Heart left ventricle (tissue), 16 donors: ENCODE results near the gene SLC22A15. TPM values are rescaled to one million over a fixed set of nuclear protein-coding genes. Genes with fewer than 3 reads are reported as not detected.

Experiments
- ATAC-seq, 4 donors: fragments of 200-7000 bp; cut with Tn5 transposase; one replicate each; pipeline ENCODE4 v1.9.1; 2020 to 2022; ENCODE audit warnings: moderate library complexity in 4 of 4, mild to moderate bottlenecking in 3 of 4, moderate number of reproducible peaks in 1 of 4
- DNase-seq, 5 donors: peaks; one replicate each; pipeline ENCODE4 v3.0.0-alpha.2; 2020
- H3K27ac ChIP-seq, 12 donors: fragments of 200-600 bp; sonication (generic) in 4 of 12; one replicate each; pipeline versions ENCODE4 v1.5.0 to v1.8.0; 2016 to 2022; ENCODE audit warnings: mild to moderate bottlenecking in 2 of 12
- H3K27me3 ChIP-seq, 9 donors: fragments of 200-600 bp; sonication (generic) in 2 of 9; one replicate each; pipeline versions ENCODE4 v1.5.1 to v1.8.0; 2016 to 2022; ENCODE audit warnings: mild to moderate bottlenecking in 3 of 9
- H3K36me3 ChIP-seq, 9 donors: fragments of 200-600 bp; sonication (generic) in 2 of 9; one replicate each; pipeline versions ENCODE4 v1.5.0 to v1.8.0; 2018 to 2022; ENCODE audit warnings: mild to moderate bottlenecking in 2 of 9
- H3K4me1 ChIP-seq, 12 donors: fragments of 200-600 bp; sonication (generic) in 4 of 12; one replicate each; pipeline versions ENCODE4 v1.5.0 to v1.8.0; 2016 to 2022; ENCODE audit warnings: mild to moderate bottlenecking in 3 of 12
- H3K4me3 ChIP-seq, 12 donors: fragments of 200-600 bp; sonication (generic) in 4 of 12; one replicate each; pipeline versions ENCODE4 v1.5.0 to v1.8.0; 2017 to 2022; ENCODE audit warnings: mild to moderate bottlenecking in 9 of 12, moderate library complexity in 4 of 12
- H3K9me3 ChIP-seq, 12 donors: fragments of 200-600 bp; sonication (generic) in 4 of 12; one replicate each; pipeline versions ENCODE4 v1.5.0 to v1.8.0; 2016 to 2022; ENCODE audit warnings: mild to moderate bottlenecking in 1 of 12
- POLR2A ChIP-seq, 2 donors: fragments of 450-650 bp; IDR thresholded peaks; one replicate each; pipeline ENCODE4 v1.6.1; 2017; ENCODE audit warnings: antibody characterized with exemption in 2 of 2, mild to moderate bottlenecking in 2 of 2, moderate library complexity in 2 of 2
- WGBS, 4 donors: extraction: QIAGEN DNeasy Blood & Tissue Kit in 2 of 4; methylation state at CpG; one replicate each; pipeline versions ENCODE4 v1.1.5 to v1.1.7; 2013 to 2018; 5-methylcytosine and 5-hydroxymethylcytosine counted together
- intact Hi-C, 10 donors: fragments of 100-400 bp; cut with DNase I; formaldehyde crosslinking; loops; one replicate each; pipeline versions ENCODE4 v1.11.1 to v1.14.2; 2022
- polyA plus RNA-seq, 2 donors: library from polyadenylated mRNA; stranded (reverse); fragments of 200-250 nt; gene quantifications; one replicate each; pipeline ENCODE4 v1.2.3, GENCODE V29; 2013
- total RNA-seq, 9 donors: library from RNA; depleted of rRNA in 2 of 9; stranded (reverse); fragments of >200 nt in 2 of 9; fragmentation: NEBNext Ultra II Directional in 3 of 9; extraction: Animal tissue kit (Norgen Biotek cat#: 25700) in 3 of 9; gene quantifications; one replicate each; pipeline versions ENCODE4 v1.1.0 to v1.2.4, GENCODE V29; 2016 to 2023
- TF ChIP-seq, protein P1 (sequence below), 12 donors: fragments of 200-600 bp; sonication (generic) in 4 of 12; IDR thresholded peaks; one replicate each; pipeline versions ENCODE4 v1.5.0 to v1.8.0; 2018 to 2022; ENCODE audit warnings: antibody characterized with exemption in 12 of 12, mild to moderate bottlenecking in 5 of 12
- donor health status: ischemic (EF 13 %, LVEDD 7.1; RV severe dilation, severe dysfunction).
- donor health status: healthy with polysubstance abuse.
- donor health status: DM: no; HTN: yes; CAD: no.
- donor health status: DM: no; HTN: no; CAD: no.
- donor health status: ischemic (EF 25% LVEDD 6.9; RV normal size, moderate dysfunction).
- donor health status: ischemic (EF 25% LVEDD 5.7; RV mildly dilated, moderate dysfunction).
- donor health status: healthy.
- donor health status: DM: yes; HTN: yes; CAD: no.
- donor health status: ischemic (EF 35%, LVEDD 5.7; RV mildly dilated, moderate dysfunction).
- donor health status: nonischemic (EF 11% LVEDD 7.7; RV severe dilation, severe dysfunction).
- donor health status: DM: yes; HTN: yes; CAD: no.
- donor health status: PGD.
- donor health status: ischemic (EF 29% LVEDD 5.4; RV normal size, mild dysfunction).
- donor health status: nonischemic (EF 23%, LVEDD 6.1; RV moderate dilation, normal function).

Gene SLC22A15
- total and polyA plus RNA-seq, 11 donors, result 2.7 to 9.4 (median 7.9) TPM

DNA sequence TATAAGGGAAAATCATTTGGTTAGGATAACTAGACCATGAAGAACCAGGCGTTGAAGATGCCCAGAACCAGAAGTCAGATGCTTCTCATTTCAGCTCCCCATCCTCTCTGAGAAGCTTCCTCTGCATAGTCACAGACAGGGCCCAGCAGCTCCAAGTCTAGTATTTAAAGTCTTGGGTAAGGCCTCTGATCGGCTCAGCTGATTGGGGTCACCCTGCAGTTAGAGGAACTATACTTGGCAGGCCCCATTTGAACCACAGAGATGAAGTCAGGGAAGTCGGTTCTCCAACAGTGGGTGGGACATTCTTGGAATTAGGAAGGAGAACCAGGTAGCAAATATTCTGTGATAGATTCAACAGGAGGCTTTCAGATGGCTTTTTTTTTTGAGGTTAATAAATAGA lies 48.3 kb downstream of the SLC22A15 start:
- ATAC-seq, result no peak
- WGBS, 4 donors, result 19 to 54% (median 52%) methylated on average over 3 of the region's 3 CpGs
- H3K27ac ChIP-seq, result no peak overlapping the region
- no peaks in the 10 kb centered on the region for H3K4me1 ChIP-seq
- peaks cover 0 to 34% (median 24%) of the 10 kb centered on the region in 9 donors for H3K36me3 ChIP-seq
- no peak for DNase-seq
- H3K4me3 ChIP-seq, result no peak overlapping the region
- intact Hi-C loops, result loop anchor here in 4 of 10 donors (5.0 kb wide), 1 partner anchor 217 kb away; no protein-coding TSS in a partner anchor
- no peaks in the 10 kb centered on the region for H3K27me3 ChIP-seq
- H3K9me3 ChIP-seq, result no peaks in the 10 kb centered on the region
- TF ChIP-seq, protein P1, sequence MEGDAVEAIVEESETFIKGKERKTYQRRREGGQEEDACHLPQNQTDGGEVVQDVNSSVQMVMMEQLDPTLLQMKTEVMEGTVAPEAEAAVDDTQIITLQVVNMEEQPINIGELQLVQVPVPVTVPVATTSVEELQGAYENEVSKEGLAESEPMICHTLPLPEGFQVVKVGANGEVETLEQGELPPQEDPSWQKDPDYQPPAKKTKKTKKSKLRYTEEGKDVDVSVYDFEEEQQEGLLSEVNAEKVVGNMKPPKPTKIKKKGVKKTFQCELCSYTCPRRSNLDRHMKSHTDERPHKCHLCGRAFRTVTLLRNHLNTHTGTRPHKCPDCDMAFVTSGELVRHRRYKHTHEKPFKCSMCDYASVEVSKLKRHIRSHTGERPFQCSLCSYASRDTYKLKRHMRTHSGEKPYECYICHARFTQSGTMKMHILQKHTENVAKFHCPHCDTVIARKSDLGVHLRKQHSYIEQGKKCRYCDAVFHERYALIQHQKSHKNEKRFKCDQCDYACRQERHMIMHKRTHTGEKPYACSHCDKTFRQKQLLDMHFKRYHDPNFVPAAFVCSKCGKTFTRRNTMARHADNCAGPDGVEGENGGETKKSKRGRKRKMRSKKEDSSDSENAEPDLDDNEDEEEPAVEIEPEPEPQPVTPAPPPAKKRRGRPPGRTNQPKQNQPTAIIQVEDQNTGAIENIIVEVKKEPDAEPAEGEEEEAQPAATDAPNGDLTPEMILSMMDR (IDR thresholded peaks at IDR 0.05), result no peak
- TF ChIP-seq POLR2A (IDR thresholded peaks at IDR 0.05), result no peak

DNA sequence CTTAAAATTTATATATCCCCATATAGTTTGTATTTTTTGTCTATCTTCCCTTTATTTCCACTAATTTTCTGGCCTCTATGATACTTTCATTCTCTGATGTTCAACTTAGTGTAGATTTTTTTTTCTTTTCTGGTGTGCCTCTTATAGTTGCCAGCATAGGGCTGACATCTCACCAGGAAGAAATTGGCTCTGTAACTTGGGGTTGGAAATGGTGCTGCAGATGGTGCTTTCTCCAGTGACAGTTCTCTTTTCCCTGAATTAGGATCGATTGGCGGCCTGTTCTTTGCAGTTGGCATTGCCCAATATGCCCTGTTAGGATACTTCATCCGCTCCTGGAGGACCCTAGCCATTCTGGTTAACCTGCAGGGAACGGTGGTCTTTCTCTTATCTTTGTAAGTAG lies 50.3 kb downstream of the SLC22A15 start:
- ATAC-seq (no peak), DNase-seq (no peak)
- intact Hi-C loops, result no loop called here
- Histone ChIP-seq H3K4me1 (no peaks in the 10 kb centered on the region), H3K36me3 (peaks cover 0 to 41% (median 26%) of the 10 kb centered on the region in 9 donors), H3K27me3 (no peaks in the 10 kb centered on the region), H3K4me3 (no peak overlapping the region), H3K27ac (no peak overlapping the region), H3K9me3 (no peaks in the 10 kb centered on the region)
- TF ChIP-seq, protein P1 (IDR thresholded peaks at IDR 0.05), result no peak
- no peak for TF ChIP-seq POLR2A (IDR thresholded peaks at IDR 0.05)
- WGBS, 4 donors, result 90 to 91% (median 90%) methylated on average over 4 of the region's 4 CpGs

DNA sequence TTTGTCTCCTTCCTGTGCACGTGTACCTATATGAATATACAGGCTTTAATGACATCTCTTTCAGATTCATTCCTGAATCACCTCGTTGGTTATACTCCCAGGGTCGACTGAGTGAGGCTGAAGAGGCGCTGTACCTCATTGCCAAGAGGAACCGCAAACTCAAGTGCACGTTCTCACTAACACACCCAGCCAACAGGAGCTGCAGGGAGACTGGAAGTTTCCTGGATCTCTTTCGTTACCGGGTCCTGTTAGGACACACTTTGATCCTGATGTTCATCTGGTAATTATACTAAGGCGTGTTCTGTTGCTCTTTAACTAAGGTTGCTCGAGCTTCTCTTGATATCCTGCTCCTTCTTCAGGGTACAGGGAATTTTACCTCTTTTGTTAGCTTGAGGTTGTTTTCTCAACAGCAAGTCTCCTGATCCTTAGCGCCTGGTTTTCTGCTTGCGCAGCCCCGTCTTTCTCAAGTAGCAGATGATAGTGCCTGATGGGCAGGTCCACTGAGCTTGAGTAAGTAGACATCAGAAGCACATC lies 55.1 kb downstream of the SLC22A15 start:
- Histone ChIP-seq H3K27ac (no peak overlapping the region), H3K9me3 (no peaks in the 10 kb centered on the region), H3K36me3 (peaks cover 0 to 77% (median 49%) of the 10 kb centered on the region in 9 donors), H3K4me3 (no peak overlapping the region), H3K27me3 (no peaks in the 10 kb centered on the region), H3K4me1 (no peaks in the 10 kb centered on the region)
- intact Hi-C loops, result no loop called here
- no peak for DNase-seq
- 84 to 91% (median 86%) methylated on average over 13 of the region's 13 CpGs for WGBS, 4 donors
- TF ChIP-seq, protein P1 (IDR thresholded peaks at IDR 0.05), result no peak
- TF ChIP-seq POLR2A (IDR thresholded peaks at IDR 0.05), result no peak
- no peak for ATAC-seq

DNA sequence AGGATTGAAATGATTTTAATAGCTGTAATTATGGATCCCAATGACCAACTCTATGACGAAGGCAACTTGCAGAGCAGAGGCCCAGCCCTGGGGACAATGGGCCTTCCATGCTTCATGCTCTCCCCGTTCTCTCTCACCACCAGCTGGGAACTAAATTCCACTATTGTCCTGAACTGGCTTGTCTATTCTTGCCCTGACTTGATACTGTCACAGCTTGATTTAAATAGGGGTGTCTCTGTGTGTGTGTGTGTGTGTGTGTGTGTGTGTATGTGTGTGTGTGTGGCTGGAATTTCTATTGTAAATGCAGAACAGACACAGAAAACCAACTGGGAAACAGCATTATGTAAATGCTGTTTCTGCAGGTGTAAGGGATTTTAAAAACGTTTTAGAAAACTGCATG lies 57.0 kb downstream of the SLC22A15 start:
- peaks cover 0 to 85% (median 53%) of the 10 kb centered on the region in 9 donors for H3K36me3 ChIP-seq
- H3K27ac ChIP-seq, result no peak overlapping the region
- no peak overlapping the region for H3K4me3 ChIP-seq
- no peak for DNase-seq
- WGBS, 4 donors, result 66 to 71% (median 69%) methylated on average over 3 of the region's 3 CpGs
- no peaks in the 10 kb centered on the region for H3K4me1 ChIP-seq
- TF ChIP-seq, protein P1 (IDR thresholded peaks at IDR 0.05), result no peak
- TF ChIP-seq POLR2A (IDR thresholded peaks at IDR 0.05), result no peak
- no peak for ATAC-seq
- H3K9me3 ChIP-seq, result no peaks in the 10 kb centered on the region
- H3K27me3 ChIP-seq, result no peaks in the 10 kb centered on the region
- intact Hi-C loops, result no loop called here
